Caco-2 (cell line): ENCODE data around the gene FXYD2. TPM values are rescaled to one million over a fixed set of nuclear protein-coding genes. Genes with fewer than 3 reads are reported as not detected.

Experiments
- BruUV-seq: library from RNA; stranded (reverse); fragments of 400-500 nt; replicated peaks from 2 replicates; lab custom pipeline; 2021; lab: Mats Ljungman, UMichigan
- CTCF ChIA-PET: fragments of 300-600 bp; sonication (Branson Sonifier 250); formaldehyde crosslinking; loops from one replicate; lab custom pipeline; 2022; ENCODE audit warnings: antibody characterized with exemption; lab: Charles Lee
- POLR2A ChIA-PET: fragments of 300-600 bp; sonication (Branson Sonifier 250); formaldehyde crosslinking; loops from one replicate; lab custom pipeline; 2022; ENCODE audit warnings: antibody characterized with exemption; lab: Charles Lee
- DNase-seq, 2 experiments: peaks; one replicate each; pipeline versions ENCODE4 v3.0.0 to v3.0.0-alpha.2; 2020 to 2022
- H3K27me3 ChIP-seq: replicated peaks from 2 replicates; pipeline ENCODE4 v1.6.0; 2011; ENCODE audit warnings: low read length; ENCODE audit not compliant: control insufficient read depth, insufficient read depth
- H3K36me3 ChIP-seq: 2 replicates; pipeline ENCODE4 v1.5.1; 2011; ENCODE audit warnings: low read length; ENCODE audit not compliant: control insufficient read depth, insufficient read depth
- H3K4me1 ChIP-seq: fragments of 250-450 bp; sonication (Bioruptor Pico); 2 replicates; pipeline ENCODE4 v1.5.1; 2020; ENCODE audit warnings: mild to moderate bottlenecking
- H3K4me3 ChIP-seq: 2 replicates; pipeline ENCODE4 v1.5.1; 2011; ENCODE audit warnings: low read depth, mild to moderate bottlenecking, control low read depth, low read length
- H3K9me3 ChIP-seq: fragments of 250-450 bp; sonication (Bioruptor Pico); 2 replicates; pipeline ENCODE4 v1.5.1; 2020; ENCODE audit warnings: mild to moderate bottlenecking, moderate library complexity
- H3K27ac Mint-ChIP-seq: one replicate; pipeline ENCODE4 v1.8.0; 2022; ENCODE audit warnings: mixed read lengths; ENCODE audit not compliant: unreplicated experiment
- H3K27me3 Mint-ChIP-seq: one replicate; pipeline ENCODE4 v1.8.0; 2022; ENCODE audit warnings: mixed read lengths; ENCODE audit not compliant: insufficient read depth, unreplicated experiment
- H3K36me3 Mint-ChIP-seq: one replicate; pipeline ENCODE4 v1.8.0; 2022; ENCODE audit warnings: mild to moderate bottlenecking, mixed read lengths; ENCODE audit not compliant: insufficient read depth, unreplicated experiment
- H3K4me1 Mint-ChIP-seq: one replicate; pipeline ENCODE4 v1.8.0; 2022; ENCODE audit warnings: low read depth, mixed read lengths; ENCODE audit not compliant: unreplicated experiment
- H3K4me3 Mint-ChIP-seq: one replicate; pipeline ENCODE4 v1.8.0; 2022; ENCODE audit warnings: mild to moderate bottlenecking, moderate library complexity, mixed read lengths; ENCODE audit not compliant: unreplicated experiment
- H3K9me3 Mint-ChIP-seq: one replicate; pipeline ENCODE4 v1.8.0; 2022; ENCODE audit warnings: mixed read lengths; ENCODE audit not compliant: unreplicated experiment
- CTCF ChIP-seq, 2 experiments: fragments of 200-600 bp in 1 of 2; IDR thresholded peaks; 1 replicate in 1 of 2; 2 replicates in 1 of 2; pipeline versions ENCODE4 v1.5.1 to v1.8.0; 2011 to 2022; ENCODE audit warnings: antibody characterized with exemption in 1 of 2, control low read depth in 1 of 2, inconsistent platforms in 1 of 2, low read depth in 1 of 2, low read length in 1 of 2, mild to moderate bottlenecking in 1 of 2, moderate library complexity in 1 of 2; ENCODE audit not compliant: insufficient read depth in 1 of 2, severe bottlenecking in 1 of 2, unreplicated experiment in 1 of 2
- intact Hi-C: fragments of 100-400 bp; cut with micrococcal nuclease; formaldehyde crosslinking; loops from one replicate; pipeline ENCODE4 v1.10.0; 2022; ENCODE audit not compliant: unreplicated experiment
- total RNA-seq: library from RNA; stranded (reverse); gene quantifications from 2 replicates; pipeline ENCODE4 v1.2.3, GENCODE V29; 2022

Gene FXYD2
- total RNA-seq, 1 experiment from 2014 or later = 0.48 TPM

GRCh38 chr11:117872975-117873827 is 48.7 kb upstream of the FXYD2 start:
- Histone ChIP-seq H3K36me3 (no peaks in the 10 kb centered on the region), H3K27me3 (peaks cover 11% of the 10 kb centered on the region), H3K9me3 (no peaks in the 10 kb centered on the region), H3K4me3 (no peak overlapping the region), H3K4me1 (peaks cover 14% of the 10 kb centered on the region; the same call in 1 of the 2 replicates)
- intact Hi-C loops = no loop called here
- ChIA-PET POLR2A (no interaction called here), CTCF (interaction anchor here (0.8 kb wide), 1 partner anchor 74 kb away, joined by 3 read pairs; no protein-coding TSS in a partner anchor)
- Mint-ChIP-seq H3K9me3 (no peaks in the 10 kb centered on the region), H3K4me3 (no peak overlapping the region), H3K27ac (no peak overlapping the region), H3K36me3 (no peaks in the 10 kb centered on the region), H3K27me3 (peaks cover 39% of the 10 kb centered on the region), H3K4me1 (peaks cover 6% of the 10 kb centered on the region)
- no peak for DNase-seq
- TF ChIP-seq CTCF (IDR thresholded peaks at IDR 0.05; ENCODE audit: insufficient read depth in 1 of 2, low read depth in 1 of 2, low read length in 1 of 2, severe bottlenecking in 1 of 2, unreplicated experiment in 1 of 2) = no peak
- BruUV-seq = no TSS peak

DNA sequence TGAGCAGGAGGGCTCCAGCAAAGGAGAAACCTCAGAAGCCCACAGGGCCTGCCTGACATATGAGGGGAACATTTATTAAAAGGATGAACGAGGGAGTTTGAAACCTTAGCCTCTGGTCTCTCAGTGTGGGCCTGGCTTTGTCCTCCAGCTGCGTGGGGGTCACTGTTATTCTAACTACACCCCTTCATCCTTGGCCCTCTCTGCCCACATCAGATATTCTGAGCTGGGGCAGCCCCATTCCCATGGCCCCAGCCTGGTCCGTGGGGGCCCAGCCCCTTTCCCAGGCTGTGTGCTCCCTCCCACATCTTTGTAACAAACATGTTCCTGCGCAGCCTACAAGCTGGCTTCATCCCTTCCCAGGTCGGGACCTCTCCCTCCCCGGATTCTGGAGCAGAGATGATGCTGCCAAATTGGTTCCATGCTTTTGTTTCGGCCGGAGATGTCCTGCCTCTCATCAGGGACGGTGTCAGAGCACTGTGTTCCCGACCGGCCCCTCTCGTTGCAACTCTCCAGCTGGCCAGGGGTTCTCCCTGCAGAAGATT is 47.9 kb upstream of the FXYD2 start:
- Mint-ChIP-seq H3K36me3 (no peaks in the 10 kb centered on the region), H3K9me3 (no peaks in the 10 kb centered on the region), H3K27ac (no peak overlapping the region), H3K4me1 (peaks cover 6% of the 10 kb centered on the region), H3K4me3 (no peak overlapping the region), H3K27me3 (peaks cover 38% of the 10 kb centered on the region)
- intact Hi-C loops = no loop called here
- Histone ChIP-seq H3K4me1 (peaks cover 13% of the 10 kb centered on the region; the same call in 1 of the 2 replicates), H3K9me3 (no peaks in the 10 kb centered on the region), H3K27me3 (peaks cover 9% of the 10 kb centered on the region), H3K36me3 (no peaks in the 10 kb centered on the region), H3K4me3 (no peak overlapping the region)
- no peak for TF ChIP-seq CTCF (IDR thresholded peaks at IDR 0.05; ENCODE audit: insufficient read depth in 1 of 2, low read depth in 1 of 2, low read length in 1 of 2, severe bottlenecking in 1 of 2, unreplicated experiment in 1 of 2)
- no peak for DNase-seq
- POLR2A ChIA-PET = no interaction called here
- CTCF ChIA-PET = interaction anchor here (0.8 kb wide), 1 partner anchor 74 kb away, joined by 3 read pairs; no protein-coding TSS in a partner anchor
- no TSS peak for BruUV-seq

- Histone ChIP-seq H3K27me3 (peaks cover 9% of the 10 kb centered on the region), H3K4me1 (peaks cover 6% of the 10 kb centered on the region; the same call in 1 of the 2 replicates), H3K9me3 (no peaks in the 10 kb centered on the region), H3K36me3 (no peaks in the 10 kb centered on the region), H3K4me3 (no peak overlapping the region)
- TF ChIP-seq CTCF (IDR thresholded peaks at IDR 0.05; ENCODE audit: insufficient read depth in 1 of 2, low read depth in 1 of 2, low read length in 1 of 2, severe bottlenecking in 1 of 2, unreplicated experiment in 1 of 2) = no peak
- no peaks in the 10 kb centered on the region for H3K36me3 Mint-ChIP-seq
- intact Hi-C loops = no loop called here
- no TSS peak for BruUV-seq
- no peak overlapping the region for H3K4me3 Mint-ChIP-seq
- ChIA-PET CTCF (no interaction called here), POLR2A (no interaction called here)
- no peak overlapping the region for H3K27ac Mint-ChIP-seq
- H3K27me3 Mint-ChIP-seq = peaks cover 36% of the 10 kb centered on the region
- no peak for DNase-seq
- H3K4me1 Mint-ChIP-seq = peaks cover 6% of the 10 kb centered on the region
- H3K9me3 Mint-ChIP-seq = no peaks in the 10 kb centered on the region
These were observed 47.2 kb upstream of the FXYD2 start for GRCh38 chr11:117871784-117872183.
